Subcutaneous adipose tissue (tissue), 4 donors: ENCODE data around the gene NTPCR. TPM values are rescaled to one million over a fixed set of nuclear protein-coding genes. Genes with fewer than 3 reads are reported as not detected.

Source experiments
- CTCF ChIP-seq: fragments of 450-650 bp; IDR thresholded peaks from one replicate; pipeline ENCODE4 v1.5.1; 2016; ENCODE audit warnings: low read depth, mild to moderate bottlenecking, control low read depth, antibody characterized with exemption, moderate library complexity
- total RNA-seq, 4 donors: library from RNA; depleted of rRNA; stranded (reverse); fragments of >200 nt; gene quantifications; one replicate each; pipeline ENCODE4 v1.1.0, GENCODE V29; 2016

NTPCR gene
- total RNA-seq, 4 donors from 2014 or later, result 12.4 to 26.0 (median 24.0) TPM

- TF ChIP-seq CTCF, result no peak
Observed at GRCh38 chr1:232952514-232953499, 2.4 kb downstream of the NTPCR start.

GRCh38 chr1:232954594-232955365 is 4.4 kb downstream of the NTPCR start:
- TF ChIP-seq CTCF, result no peak

- TF ChIP-seq CTCF, result no peak
Observed at GRCh38 chr1:232956081-232956480, 5.7 kb downstream of the NTPCR start.

GRCh38 chr1:232958067-232958466 is 7.7 kb downstream of the NTPCR start:
- no peak for TF ChIP-seq CTCF

- no peak for TF ChIP-seq CTCF
Observed at GRCh38 chr1:232962761-232963745, 12.6 kb downstream of the NTPCR start.

GRCh38 chr1:232964601-232965000 is 14.2 kb downstream of the NTPCR start:
- TF ChIP-seq CTCF, result no peak
